A549 (cell line): ENCODE data around the gene PPP6R3.

Experiments used
- CBX2 ChIP-seq: fragments of 200-600 bp; sonication (generic); IDR thresholded peaks from 2 replicates; pipeline ENCODE4 v1.6.1; 2016; ENCODE audit warnings: low read depth, mild to moderate bottlenecking, borderline replicate concordance
- CEBPB ChIP-seq, 2 experiments: fragments of >200 bp in 1 of 2; sonication (Bioruptor Twin) in 1 of 2; formaldehyde crosslinking in 1 of 2; IDR thresholded peaks; 2 replicates each; pipeline ENCODE4 v1.6.1; 2012 to 2016
- NR3C1 ChIP-seq: fragments of >200 bp; sonication (Bioruptor Twin); formaldehyde crosslinking; IDR thresholded peaks from 3 replicates; pipeline ENCODE4 v1.6.1; 2017
- PHF8 ChIP-seq: fragments of 200-600 bp; sonication (generic); IDR thresholded peaks from 2 replicates; pipeline ENCODE4 v1.6.1; 2016; ENCODE audit warnings: low read depth, mild to moderate bottlenecking, antibody characterized with exemption, moderate library complexity, borderline replicate concordance
- POLR2A ChIP-seq: IDR thresholded peaks from 2 replicates; pipeline ENCODE4 v1.6.1; 2012; ENCODE audit warnings: mild to moderate bottlenecking, low read length
- RFX5 ChIP-seq: fragments of 450-650 bp; IDR thresholded peaks from 2 replicates; pipeline ENCODE4 v1.7.1; 2014; ENCODE audit warnings: antibody characterized with exemption, mild to moderate bottlenecking, moderate library complexity
- SMC3 ChIP-seq: fragments of >200 bp; sonication (Bioruptor Twin); formaldehyde crosslinking; IDR thresholded peaks from 3 replicates; pipeline ENCODE4 v1.6.1; 2018; ENCODE audit warnings: inconsistent platforms
- TF ChIP-seq, protein P1 (sequence below): fragments of >200 bp; sonication (Bioruptor Twin); formaldehyde crosslinking; IDR thresholded peaks from 3 replicates; pipeline ENCODE4 v1.5.1; 2016
- TF ChIP-seq, protein P2 (sequence below): fragments of 200-600 bp; sonication (generic); IDR thresholded peaks from 2 replicates; pipeline ENCODE4 v1.6.1; 2016; ENCODE audit warnings: antibody characterized with exemption, mild to moderate bottlenecking, moderate library complexity

DNA sequence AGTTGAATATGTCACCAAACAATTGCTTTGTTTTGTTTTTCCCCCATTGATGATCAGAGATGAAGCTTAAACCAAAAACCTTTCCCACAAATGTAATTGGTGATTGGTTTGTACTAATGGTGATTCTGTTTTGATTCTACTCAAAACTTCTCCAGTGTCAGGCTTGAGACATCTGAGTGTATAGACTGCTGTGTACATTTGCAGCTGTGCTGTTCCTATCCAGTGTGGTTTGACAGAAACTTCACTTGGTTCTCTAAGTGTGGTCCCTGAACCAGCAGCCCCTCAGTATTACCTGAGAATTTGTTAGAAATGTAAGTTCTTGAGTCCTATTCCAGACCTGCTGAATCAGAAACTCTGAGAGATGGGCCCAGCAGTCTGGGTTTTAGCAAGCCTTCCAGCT lies 84.8 kb downstream of the PPP6R3 start:
- no peak for TF ChIP-seq POLR2A
- TF ChIP-seq, protein P1, sequence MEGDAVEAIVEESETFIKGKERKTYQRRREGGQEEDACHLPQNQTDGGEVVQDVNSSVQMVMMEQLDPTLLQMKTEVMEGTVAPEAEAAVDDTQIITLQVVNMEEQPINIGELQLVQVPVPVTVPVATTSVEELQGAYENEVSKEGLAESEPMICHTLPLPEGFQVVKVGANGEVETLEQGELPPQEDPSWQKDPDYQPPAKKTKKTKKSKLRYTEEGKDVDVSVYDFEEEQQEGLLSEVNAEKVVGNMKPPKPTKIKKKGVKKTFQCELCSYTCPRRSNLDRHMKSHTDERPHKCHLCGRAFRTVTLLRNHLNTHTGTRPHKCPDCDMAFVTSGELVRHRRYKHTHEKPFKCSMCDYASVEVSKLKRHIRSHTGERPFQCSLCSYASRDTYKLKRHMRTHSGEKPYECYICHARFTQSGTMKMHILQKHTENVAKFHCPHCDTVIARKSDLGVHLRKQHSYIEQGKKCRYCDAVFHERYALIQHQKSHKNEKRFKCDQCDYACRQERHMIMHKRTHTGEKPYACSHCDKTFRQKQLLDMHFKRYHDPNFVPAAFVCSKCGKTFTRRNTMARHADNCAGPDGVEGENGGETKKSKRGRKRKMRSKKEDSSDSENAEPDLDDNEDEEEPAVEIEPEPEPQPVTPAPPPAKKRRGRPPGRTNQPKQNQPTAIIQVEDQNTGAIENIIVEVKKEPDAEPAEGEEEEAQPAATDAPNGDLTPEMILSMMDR = no peak
- TF ChIP-seq, protein P2, sequence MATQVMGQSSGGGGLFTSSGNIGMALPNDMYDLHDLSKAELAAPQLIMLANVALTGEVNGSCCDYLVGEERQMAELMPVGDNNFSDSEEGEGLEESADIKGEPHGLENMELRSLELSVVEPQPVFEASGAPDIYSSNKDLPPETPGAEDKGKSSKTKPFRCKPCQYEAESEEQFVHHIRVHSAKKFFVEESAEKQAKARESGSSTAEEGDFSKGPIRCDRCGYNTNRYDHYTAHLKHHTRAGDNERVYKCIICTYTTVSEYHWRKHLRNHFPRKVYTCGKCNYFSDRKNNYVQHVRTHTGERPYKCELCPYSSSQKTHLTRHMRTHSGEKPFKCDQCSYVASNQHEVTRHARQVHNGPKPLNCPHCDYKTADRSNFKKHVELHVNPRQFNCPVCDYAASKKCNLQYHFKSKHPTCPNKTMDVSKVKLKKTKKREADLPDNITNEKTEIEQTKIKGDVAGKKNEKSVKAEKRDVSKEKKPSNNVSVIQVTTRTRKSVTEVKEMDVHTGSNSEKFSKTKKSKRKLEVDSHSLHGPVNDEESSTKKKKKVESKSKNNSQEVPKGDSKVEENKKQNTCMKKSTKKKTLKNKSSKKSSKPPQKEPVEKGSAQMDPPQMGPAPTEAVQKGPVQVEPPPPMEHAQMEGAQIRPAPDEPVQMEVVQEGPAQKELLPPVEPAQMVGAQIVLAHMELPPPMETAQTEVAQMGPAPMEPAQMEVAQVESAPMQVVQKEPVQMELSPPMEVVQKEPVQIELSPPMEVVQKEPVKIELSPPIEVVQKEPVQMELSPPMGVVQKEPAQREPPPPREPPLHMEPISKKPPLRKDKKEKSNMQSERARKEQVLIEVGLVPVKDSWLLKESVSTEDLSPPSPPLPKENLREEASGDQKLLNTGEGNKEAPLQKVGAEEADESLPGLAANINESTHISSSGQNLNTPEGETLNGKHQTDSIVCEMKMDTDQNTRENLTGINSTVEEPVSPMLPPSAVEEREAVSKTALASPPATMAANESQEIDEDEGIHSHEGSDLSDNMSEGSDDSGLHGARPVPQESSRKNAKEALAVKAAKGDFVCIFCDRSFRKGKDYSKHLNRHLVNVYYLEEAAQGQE = no peak
- TF ChIP-seq CEBPB (IDR thresholded peaks at IDR 0.05) = no peak
- TF ChIP-seq NR3C1 = no peak
- TF ChIP-seq SMC3 = no peak
- no peak for TF ChIP-seq PHF8
- no peak for TF ChIP-seq CBX2
- TF ChIP-seq RFX5 = no peak
